ENCODE measurements around the gene CROCC2.

Gene CROCC2

GRCh38 chr2:240963868-240964703, 58.0 kb downstream of the CROCC2 start:
- DNase-seq (ENCODE audit: low spot score), result no peak
- H3K27ac ChIP-seq, result no peak overlapping the region
- POLR2A ChIA-PET (ENCODE audit: low non-redundant PET), result no interaction called here
- TF ChIP-seq, protein P1, sequence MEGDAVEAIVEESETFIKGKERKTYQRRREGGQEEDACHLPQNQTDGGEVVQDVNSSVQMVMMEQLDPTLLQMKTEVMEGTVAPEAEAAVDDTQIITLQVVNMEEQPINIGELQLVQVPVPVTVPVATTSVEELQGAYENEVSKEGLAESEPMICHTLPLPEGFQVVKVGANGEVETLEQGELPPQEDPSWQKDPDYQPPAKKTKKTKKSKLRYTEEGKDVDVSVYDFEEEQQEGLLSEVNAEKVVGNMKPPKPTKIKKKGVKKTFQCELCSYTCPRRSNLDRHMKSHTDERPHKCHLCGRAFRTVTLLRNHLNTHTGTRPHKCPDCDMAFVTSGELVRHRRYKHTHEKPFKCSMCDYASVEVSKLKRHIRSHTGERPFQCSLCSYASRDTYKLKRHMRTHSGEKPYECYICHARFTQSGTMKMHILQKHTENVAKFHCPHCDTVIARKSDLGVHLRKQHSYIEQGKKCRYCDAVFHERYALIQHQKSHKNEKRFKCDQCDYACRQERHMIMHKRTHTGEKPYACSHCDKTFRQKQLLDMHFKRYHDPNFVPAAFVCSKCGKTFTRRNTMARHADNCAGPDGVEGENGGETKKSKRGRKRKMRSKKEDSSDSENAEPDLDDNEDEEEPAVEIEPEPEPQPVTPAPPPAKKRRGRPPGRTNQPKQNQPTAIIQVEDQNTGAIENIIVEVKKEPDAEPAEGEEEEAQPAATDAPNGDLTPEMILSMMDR (conservative IDR thresholded peaks at IDR 0.05; ENCODE audit: low read depth), result no peak
- CTCF ChIA-PET, result interaction anchor here (0.6 to 0.7 kb wide), 2 partner anchors 250 to 392 kb away, joined by 3 read pairs; partner anchors contain the start of gene FARP2

GRCh38 chr2:240964704-240965295, 58.7 kb downstream of the CROCC2 start:
- POLR2A ChIA-PET (ENCODE audit: low non-redundant PET), result no interaction called here
- H3K27ac ChIP-seq, result no peak overlapping the region

DNA sequence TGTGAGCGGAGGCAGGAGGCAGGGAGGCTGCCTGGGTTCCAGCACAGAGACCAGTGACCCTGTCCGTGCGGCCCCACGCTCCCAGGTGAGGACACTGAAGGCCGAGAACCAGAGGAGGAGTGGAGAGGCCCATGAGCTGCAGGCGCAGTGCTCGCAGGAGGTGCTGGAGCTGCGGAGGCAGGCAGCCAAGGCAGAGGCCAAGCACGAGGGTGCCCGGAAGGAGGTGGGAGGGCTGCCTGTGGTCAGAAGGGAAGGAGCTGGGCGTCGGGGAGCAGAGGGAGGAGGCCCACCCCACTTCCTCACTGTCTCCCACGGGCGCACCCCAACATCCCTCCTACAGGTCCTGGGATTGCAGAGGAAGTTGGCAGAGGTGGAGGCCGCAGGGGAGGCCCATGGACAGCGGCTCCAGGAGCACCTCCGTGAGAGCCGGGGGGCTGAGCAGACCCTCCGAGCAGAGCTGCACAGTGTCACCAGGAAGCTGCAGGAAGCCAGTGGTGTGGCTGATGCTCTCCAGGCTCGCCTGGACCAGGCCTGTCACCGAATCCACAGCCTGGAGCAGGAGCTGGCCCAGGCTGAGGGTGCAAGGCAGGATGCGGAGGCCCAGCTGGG, 59.3 kb downstream of the CROCC2 start:
- no peak for DNase-seq (ENCODE audit: low spot score)
- TF ChIP-seq, protein P1 (conservative IDR thresholded peaks at IDR 0.05; ENCODE audit: low read depth), result no peak
- ChIA-PET POLR2A (ENCODE audit: low non-redundant PET) (no interaction called here), CTCF (no interaction called here)
- H3K27ac ChIP-seq, result no peak overlapping the region

More at GRCh38 chr2:240964704-240965295, 58.7 kb downstream of the CROCC2 start:
- TF ChIP-seq, protein P1 (conservative IDR thresholded peaks at IDR 0.05; ENCODE audit: low read depth), result no peak
- CTCF ChIA-PET, result no interaction called here
- DNase-seq (ENCODE audit: low spot score), result no peak

GRCh38 chr2:240965905-240966456, 59.8 kb downstream of the CROCC2 start:
- CTCF ChIA-PET, result no interaction called here
- TF ChIP-seq, protein P1 (conservative IDR thresholded peaks at IDR 0.05; ENCODE audit: low read depth), result no peak
- DNase-seq (ENCODE audit: low spot score), result no peak
- POLR2A ChIA-PET (ENCODE audit: low non-redundant PET), result no interaction called here
- no peak overlapping the region for H3K27ac ChIP-seq

DNA sequence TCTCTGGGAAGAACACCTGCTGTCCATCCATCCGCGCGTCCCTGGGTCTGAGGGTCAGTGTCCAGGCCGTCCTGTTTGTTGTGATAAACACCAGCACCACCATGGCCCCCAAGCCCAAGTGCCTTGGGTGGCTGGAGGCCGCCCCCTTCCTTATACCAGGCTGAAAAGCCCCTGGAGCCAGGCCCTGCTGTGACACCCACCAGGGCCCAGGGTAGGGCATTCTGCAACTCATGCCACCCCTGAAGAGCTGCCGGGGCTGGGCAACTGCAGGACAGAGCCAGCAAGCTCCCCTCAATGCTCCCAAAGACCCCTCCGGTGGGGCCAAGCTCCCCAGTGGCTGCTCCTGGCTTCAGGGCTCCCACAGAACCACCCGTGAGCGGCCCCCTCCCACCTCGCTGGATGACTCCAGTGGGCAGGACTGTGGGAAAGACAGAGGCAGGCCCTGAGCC, 60.3 kb downstream of the CROCC2 start:
- H3K27ac ChIP-seq, result no peak overlapping the region
- ChIA-PET CTCF (no interaction called here), POLR2A (ENCODE audit: low non-redundant PET) (no interaction called here)
- TF ChIP-seq, protein P1 (conservative IDR thresholded peaks at IDR 0.05; ENCODE audit: low read depth), result no peak
- no peak for DNase-seq (ENCODE audit: low spot score)

GRCh38 chr2:240966906-240967680, 61.0 kb downstream of the CROCC2 start:
- TF ChIP-seq, protein P1 (conservative IDR thresholded peaks at IDR 0.05; ENCODE audit: low read depth), result no peak
- no peak overlapping the region for H3K27ac ChIP-seq
- no peak for DNase-seq (ENCODE audit: low spot score)
- ChIA-PET POLR2A (ENCODE audit: low non-redundant PET) (no interaction called here), CTCF (no interaction called here)

Data from RWPE1 (cell line).